ENCODE measurements around the gene EFCAB12. TPM values are rescaled to one million over a fixed set of nuclear protein-coding genes. Genes with fewer than 3 reads are reported as not detected.
"Not testable (repeated sequence)": the region's sequence is repeated elsewhere in the genome, so short reads cannot be mapped to it uniquely, and the experiment has no call there.

Gene EFCAB12
- total RNA-seq, 1 experiment from 2014 or later = 0.08 TPM

GRCh38 chr3:129429080-129429451 is 630 bp upstream of the EFCAB12 start:
- no peak for DNase-seq (ENCODE audit: low read depth, low spot score)
- in situ Hi-C loops (cut with HindIII; ENCODE audit: low pct_unique_long_range_greater_than_20kb, low sequenced_read_pairs) = no loop called here

GRCh38 chr3:129428007-129428375 is 445 bp downstream of the EFCAB12 start:
- in situ Hi-C loops (cut with HindIII; ENCODE audit: low pct_unique_long_range_greater_than_20kb, low sequenced_read_pairs) = no loop called here
- DNase-seq (ENCODE audit: low read depth, low spot score) = no peak

GRCh38 chr3:129425619-129426018 is 2.8 kb downstream of the EFCAB12 start:
- in situ Hi-C loops (cut with HindIII; ENCODE audit: low pct_unique_long_range_greater_than_20kb, low sequenced_read_pairs) = no loop called here

GRCh38 chr3:129425213-129425612 is 3.2 kb downstream of the EFCAB12 start:
- no peak for DNase-seq (ENCODE audit: low read depth, low spot score)
- in situ Hi-C loops (cut with HindIII; ENCODE audit: low pct_unique_long_range_greater_than_20kb, low sequenced_read_pairs) = no loop called here

More at GRCh38 chr3:129425619-129426018, 2.8 kb downstream of the EFCAB12 start:
- no peak for DNase-seq (ENCODE audit: low read depth, low spot score)

- in situ Hi-C loops (cut with HindIII; ENCODE audit: low pct_unique_long_range_greater_than_20kb, low sequenced_read_pairs) = no loop called here
Observed at GRCh38 chr3:129424185-129424841, 4.1 kb downstream of the EFCAB12 start.

GRCh38 chr3:129422897-129423296 is 5.5 kb downstream of the EFCAB12 start:
- no peak for DNase-seq (ENCODE audit: low read depth, low spot score)
- in situ Hi-C loops (cut with HindIII; ENCODE audit: low pct_unique_long_range_greater_than_20kb, low sequenced_read_pairs) = no loop called here

More at GRCh38 chr3:129424185-129424841, 4.1 kb downstream of the EFCAB12 start:
- peak; percentile 75 for DNase-seq (ENCODE audit: low read depth, low spot score)

GRCh38 chr3:129421988-129422745 is 6.3 kb downstream of the EFCAB12 start:
- peak; percentile 39 for DNase-seq (ENCODE audit: low read depth, low spot score)
- in situ Hi-C loops (cut with HindIII; ENCODE audit: low pct_unique_long_range_greater_than_20kb, low sequenced_read_pairs) = no loop called here

- DNase-seq (ENCODE audit: low read depth, low spot score) = no peak
- in situ Hi-C loops (cut with HindIII; ENCODE audit: low pct_unique_long_range_greater_than_20kb, low sequenced_read_pairs) = no loop called here
Observed at GRCh38 chr3:129421236-129421883, 7.1 kb downstream of the EFCAB12 start.

GRCh38 chr3:129419476-129419875 is 9.0 kb downstream of the EFCAB12 start:
- DNase-seq (ENCODE audit: low read depth, low spot score) = no peak
- in situ Hi-C loops (cut with HindIII; ENCODE audit: low pct_unique_long_range_greater_than_20kb, low sequenced_read_pairs) = no loop called here

GRCh38 chr3:129418041-129418973 is 10.1 kb downstream of the EFCAB12 start:
- in situ Hi-C loops (cut with HindIII; ENCODE audit: low pct_unique_long_range_greater_than_20kb, low sequenced_read_pairs) = no loop called here
- no peak for DNase-seq (ENCODE audit: low read depth, low spot score)

GRCh38 chr3:129417326-129417725 is 11.1 kb downstream of the EFCAB12 start:
- no peak for DNase-seq (ENCODE audit: low read depth, low spot score)

GRCh38 chr3:129416415-129416814 is 12.0 kb downstream of the EFCAB12 start:
- in situ Hi-C loops (cut with HindIII; ENCODE audit: low pct_unique_long_range_greater_than_20kb, low sequenced_read_pairs) = no loop called here
- no peak for DNase-seq (ENCODE audit: low read depth, low spot score)

More at GRCh38 chr3:129417326-129417725, 11.1 kb downstream of the EFCAB12 start:
- in situ Hi-C loops (cut with HindIII; ENCODE audit: low pct_unique_long_range_greater_than_20kb, low sequenced_read_pairs) = no loop called here

GRCh38 chr3:129415830-129416229 is 12.6 kb downstream of the EFCAB12 start:
- DNase-seq (ENCODE audit: low read depth, low spot score) = no peak
- in situ Hi-C loops (cut with HindIII; ENCODE audit: low pct_unique_long_range_greater_than_20kb, low sequenced_read_pairs) = no loop called here

GRCh38 chr3:129415378-129415777 is 13.1 kb downstream of the EFCAB12 start:
- in situ Hi-C loops (cut with HindIII; ENCODE audit: low pct_unique_long_range_greater_than_20kb, low sequenced_read_pairs) = no loop called here
- DNase-seq (ENCODE audit: low read depth, low spot score) = no peak

GRCh38 chr3:129413687-129414506 is 14.5 kb downstream of the EFCAB12 start:
- in situ Hi-C loops (cut with HindIII; ENCODE audit: low pct_unique_long_range_greater_than_20kb, low sequenced_read_pairs) = no loop called here
- peak; percentile 33 for DNase-seq (ENCODE audit: low read depth, low spot score)

- in situ Hi-C loops (cut with HindIII; ENCODE audit: low pct_unique_long_range_greater_than_20kb, low sequenced_read_pairs); DNase-seq (ENCODE audit: low read depth, low spot score): not testable (repeated sequence)
Observed at GRCh38 chr3:129413238-129413637, 15.2 kb downstream of the EFCAB12 start.
